Stimulated activated CD4-positive, alpha-beta T cell treated with anti-CD3 and anti-CD28 coated beads, Interleukin-4, amount 100 ng/mL, for 1 hour (primary cell): Measurements from ENCODE around the gene ZNF598.
"Not testable (repeated sequence)": the region's sequence is repeated elsewhere in the genome, so short reads cannot be mapped to it uniquely, and the experiment has no call there.

ENCODE experiments used
- DNase-seq: peaks from one replicate; pipeline ENCODE4 v3.0.0-alpha.2; 2020

The ZNF598 gene

DNA sequence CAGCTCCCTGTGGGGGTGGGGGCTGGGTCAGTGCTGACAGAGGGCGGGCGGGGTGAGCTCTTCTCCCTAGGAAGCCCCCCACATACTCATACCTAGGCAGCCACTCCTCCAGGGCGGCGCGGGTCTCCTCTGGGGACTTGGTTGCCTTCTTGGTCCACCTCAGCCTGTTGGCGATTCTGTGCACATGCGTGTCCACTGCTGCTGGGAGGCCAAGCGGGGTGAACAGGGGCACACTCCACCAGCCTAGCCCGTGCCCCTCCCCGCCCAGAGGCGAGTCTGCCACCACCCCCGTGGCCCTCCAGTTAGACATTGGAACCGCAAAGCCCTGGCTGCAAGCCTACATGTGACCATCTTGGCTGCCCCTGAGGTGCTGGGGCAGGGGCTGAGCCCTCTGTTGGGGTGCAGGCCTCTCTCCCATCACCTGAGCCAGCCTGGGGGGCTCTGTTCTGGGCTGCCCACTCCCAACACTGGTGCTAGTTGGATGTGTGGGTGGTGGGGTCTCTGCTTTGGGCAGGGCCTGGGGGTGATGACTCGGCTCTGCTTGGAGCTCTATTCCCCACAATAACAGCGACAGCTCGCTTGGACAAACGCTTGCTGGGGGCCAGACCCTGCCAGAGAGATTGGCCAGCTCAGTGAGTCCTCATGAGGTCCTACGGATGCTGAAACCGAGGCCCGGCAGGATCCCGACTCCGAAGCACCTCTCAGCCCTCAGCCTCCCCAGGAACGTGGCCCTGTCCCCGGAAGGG lies 30.6 kb upstream of the ZNF598 start:
- DNase-seq, result no peak

DNA sequence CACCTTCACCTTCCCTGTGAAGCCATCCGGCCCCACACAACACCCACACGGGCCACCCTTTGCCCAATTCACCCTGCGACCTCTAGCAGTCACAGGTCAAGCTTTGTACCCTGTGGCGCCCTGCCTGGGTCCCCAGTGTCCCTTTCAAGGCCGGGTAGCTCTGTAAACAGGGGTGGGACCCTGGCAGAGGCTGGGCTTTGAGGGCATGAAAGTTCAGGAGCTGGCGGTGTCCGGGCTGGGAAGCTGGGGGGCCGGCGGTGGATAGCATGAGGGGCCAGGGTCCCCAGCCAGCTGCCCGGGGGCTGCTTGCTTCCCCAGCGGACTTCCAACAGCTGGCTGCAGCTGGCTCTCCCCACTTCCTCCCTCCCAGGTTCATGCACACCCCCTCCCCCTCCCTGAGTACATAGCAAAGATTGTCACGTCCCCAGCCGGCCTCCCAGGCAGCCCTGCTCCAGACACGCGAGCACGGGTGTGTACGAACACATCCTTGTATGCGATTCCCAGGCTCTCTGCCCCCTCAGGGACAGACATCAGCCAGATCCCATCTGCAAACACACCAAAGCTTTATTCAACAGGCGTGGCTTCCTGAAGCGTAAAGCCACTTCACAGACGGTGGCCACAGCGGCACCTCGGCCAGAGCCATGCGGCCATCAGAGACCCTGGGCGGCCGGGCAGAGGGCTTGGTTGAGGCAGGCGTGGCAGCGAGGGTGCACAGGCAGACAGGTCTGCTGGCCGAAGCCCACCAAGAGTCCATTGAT lies 29.8 kb upstream of the ZNF598 start:
- no peak for DNase-seq

DNA sequence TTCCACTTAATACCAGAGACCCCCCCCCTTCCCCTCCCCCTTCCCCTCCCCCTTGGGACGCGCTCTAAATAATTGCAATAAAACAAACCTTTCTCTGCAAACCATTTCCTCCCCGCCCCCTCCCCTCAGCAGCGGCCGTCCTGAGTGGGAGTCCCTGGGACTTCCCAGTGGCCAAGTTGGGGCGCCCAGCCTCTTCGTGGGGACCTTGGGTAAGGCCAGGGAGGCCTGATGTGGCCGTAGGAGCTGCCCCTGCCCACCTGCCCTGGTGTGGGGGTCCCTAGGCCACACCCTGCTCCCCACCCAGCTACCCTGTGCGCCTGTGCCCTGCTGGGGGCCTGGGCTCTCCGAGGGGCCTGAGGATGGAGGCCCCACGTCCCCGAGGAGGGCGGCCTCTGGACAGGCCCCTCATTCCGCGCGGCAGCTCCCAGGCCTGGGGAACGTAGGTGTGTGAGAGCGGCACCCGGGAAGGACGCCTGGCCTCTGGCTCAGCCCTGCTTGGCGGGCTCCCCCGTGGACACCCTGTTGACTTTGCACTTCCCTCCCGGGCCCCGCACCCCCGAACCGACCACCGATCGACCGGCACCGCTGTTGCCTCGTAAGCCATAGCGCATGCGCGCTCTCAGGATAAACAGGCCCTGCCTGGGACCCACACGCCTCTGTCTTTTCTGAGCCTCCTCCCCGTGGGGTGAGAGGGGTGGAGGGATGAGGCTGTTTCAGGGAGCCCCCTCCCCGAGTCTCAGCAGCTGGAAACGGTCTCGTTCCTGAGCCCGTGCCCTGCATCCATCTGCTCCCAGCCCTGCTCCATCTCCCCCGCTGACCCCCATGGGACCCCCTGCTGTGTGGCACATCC lies 29.0 kb upstream of the ZNF598 start:
- DNase-seq, result no peak

DNA sequence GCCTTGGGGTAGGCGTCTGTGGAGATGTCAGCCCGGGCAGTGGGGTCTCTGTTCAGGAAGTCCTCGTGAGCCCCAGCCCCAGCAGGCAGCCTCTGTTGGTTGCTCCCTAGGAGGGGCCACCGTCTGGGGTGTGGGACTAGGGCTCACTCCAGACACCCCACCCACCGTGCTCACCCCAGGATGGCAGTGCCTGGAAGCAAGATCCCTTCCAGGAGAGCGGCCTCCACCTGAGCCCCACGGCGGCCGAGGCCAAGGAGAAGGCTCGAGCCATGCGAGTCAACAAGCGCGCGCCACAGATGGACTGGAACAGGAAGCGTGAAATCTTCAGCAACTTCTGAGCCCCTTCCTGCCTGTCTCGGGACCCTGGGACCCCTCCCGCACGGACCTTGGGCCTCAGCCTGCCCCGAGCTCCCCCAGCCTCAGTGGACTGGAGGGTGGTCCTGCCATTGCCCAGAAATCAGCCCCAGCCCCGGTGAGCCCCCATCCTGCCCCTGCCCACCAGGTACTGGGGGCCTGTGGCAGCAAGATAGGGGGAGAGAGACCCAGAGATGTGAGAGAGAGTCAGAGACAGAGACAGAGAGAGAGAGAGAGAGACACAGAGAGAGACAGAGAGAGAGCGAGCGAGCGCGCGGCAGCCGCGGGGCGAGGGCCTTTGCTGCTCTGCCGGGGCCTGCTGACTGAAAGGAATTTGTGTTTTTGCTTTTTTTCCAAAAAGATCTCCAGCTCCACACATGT lies 28.2 kb upstream of the ZNF598 start:
- no peak for DNase-seq

DNA sequence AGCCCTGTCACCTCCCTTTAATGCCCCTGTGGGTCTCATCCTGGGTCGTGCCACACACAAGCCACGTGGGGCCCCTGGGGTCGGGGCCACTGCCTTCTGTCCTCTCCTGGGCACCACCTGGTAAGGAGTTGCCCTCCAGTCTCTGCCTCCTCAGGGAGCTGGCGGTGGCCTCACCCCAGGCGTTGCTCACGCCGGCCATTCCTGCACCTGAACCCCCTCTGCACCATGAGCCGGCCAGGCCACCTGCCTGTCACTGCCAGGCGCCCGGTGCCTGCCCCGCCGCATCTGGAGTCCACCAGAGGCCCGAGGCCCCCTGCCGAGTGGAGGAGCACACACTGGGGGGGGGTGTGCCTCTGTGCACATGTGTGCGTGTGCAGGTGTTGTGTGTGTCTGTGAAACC lies 27.5 kb upstream of the ZNF598 start:
- DNase-seq, result no peak

DNA sequence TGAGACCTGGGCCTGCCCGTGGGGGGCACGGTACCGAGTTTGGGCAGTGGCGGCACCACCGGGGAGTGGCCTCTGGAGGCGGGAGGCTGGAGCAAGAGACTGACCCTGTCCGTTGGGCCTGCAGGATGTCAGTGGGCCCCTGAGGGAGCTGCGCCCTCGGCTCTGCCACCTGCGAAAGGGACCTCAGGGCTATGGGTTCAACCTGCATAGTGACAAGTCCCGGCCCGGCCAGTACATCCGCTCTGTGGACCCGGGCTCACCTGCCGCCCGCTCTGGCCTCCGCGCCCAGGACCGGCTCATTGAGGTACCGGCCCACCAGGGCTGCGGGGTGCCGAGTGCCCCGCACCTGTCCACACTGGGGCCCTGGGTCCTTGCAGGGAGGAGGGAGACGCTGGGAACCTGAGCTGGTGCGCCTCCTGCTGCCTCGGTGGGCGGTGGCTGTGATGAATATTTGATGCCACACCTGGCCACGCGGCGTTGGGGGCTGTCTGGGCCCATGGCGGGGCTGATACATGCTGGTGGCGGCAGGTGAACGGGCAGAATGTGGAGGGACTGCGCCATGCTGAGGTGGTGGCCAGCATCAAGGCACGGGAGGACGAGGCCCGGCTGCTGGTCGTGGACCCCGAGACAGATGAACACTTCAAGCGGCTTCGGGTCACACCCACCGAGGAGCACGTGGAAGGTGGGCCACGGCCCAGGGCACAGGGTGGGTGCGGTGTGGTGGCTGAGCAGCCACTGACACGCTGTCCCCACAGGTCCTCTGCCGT lies 26.8 kb upstream of the ZNF598 start:
- no peak for DNase-seq

DNA sequence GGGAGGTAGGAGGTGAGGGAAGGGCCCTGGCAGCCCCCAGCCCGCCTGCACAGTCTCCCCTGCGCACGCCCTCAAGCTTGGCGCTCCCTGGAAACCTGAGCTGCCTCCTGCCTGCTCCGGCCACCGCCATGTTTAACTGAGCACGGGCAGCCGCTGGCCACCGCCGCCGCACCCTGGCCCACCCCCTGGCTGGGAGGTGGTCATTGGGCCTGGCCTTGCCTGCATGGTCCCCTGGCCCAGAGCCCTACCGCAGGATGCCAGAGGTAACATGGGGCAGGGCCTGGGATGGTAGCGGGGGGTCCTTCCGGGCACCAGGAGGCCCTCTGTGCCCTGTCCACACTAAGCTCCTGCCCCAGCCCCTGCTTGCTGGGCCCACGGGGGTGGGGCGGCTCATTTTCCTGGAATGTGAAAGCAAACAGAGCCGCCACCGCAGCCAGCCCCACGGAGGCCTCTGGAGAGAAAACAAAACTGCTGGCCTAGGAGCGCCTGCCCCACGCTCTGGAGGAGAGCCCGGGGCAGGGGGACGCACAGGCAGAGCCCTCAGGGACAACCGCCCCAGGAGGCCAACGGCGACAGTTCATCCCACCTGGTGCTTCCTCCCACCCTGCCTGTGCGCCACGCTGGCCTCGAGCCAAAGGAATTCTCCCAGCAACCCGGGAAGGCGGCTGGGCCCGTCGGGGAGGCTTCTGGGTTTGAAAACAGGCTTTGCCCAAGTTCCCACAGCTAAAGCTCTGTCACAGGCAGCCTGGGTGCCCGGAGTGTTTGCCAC lies 26.0 kb upstream of the ZNF598 start:
- DNase-seq, result no peak

DNA sequence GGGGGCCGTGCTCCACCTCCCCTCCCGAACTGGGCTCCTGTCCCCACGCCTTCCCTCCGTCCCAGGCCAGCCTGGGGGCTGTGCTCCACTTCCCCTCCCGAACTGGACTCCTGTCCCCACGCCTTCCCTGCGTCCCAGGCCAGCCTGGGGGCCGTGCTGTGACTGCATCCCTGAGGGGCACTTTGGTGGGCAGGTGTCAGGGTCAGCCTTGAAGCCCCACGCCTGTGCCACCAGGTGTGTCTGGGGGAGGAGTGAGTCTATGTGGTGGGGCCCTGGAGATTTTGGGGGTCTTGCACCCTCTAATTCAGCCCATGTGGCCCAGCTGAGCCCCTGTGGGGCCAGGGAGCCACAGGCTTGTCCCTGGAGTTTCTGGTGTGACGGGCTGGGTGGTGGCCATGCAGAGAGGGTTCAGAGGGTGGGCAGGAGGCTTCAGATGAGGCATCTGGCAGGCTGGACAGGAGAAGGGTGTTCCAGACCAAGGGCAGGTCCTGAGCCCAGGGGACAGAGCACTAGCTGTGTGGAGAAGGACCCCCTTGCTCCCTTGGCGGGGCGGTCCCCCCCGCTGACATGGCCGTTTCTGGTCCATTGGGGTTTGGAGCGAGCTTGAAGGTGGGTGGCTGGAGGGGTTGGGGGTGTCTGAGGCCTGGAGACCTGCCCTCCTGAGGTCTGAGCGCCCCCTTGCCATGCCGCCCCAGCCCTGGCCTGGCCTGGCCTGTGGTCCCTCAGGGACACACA lies 25.2 kb upstream of the ZNF598 start:
- no peak for DNase-seq

DNA sequence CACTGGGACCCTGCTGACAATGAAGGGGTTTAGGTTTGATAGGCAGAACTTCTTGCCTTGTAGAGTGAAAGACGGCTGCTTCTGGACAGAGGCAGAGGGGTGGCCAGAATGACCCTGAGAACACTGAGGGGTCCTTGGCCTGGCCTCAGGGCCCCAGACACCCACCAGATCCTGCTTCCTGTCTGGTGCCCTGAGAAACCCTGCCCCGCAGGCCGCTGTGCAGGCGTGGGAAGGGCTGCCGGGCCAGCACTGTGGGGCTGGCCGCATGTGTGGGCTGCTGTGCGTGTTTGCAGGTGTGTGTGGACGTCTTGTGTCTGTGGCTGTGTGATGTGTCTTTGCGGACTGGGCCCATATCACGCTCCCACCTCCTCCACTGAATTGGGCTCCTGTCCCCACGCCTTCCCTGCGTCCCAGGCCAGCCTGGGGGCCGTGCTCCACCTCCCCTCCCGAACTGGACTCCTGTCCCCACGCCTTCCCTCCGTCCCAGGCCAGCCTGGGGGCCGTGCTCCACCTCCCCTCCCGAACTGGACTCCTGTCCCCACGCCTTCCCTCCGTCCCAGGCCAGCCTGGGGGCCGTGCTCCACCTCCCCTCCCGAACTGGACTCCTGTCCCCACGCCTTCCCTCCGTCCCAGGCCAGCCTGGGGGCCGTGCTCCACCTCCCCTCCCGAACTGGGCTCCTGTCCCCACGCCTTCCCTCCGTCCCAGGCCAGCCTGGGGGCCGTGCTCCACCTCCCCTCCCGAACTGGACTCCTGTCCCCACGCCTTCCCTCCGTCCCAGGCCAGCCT lies 24.5 kb upstream of the ZNF598 start:
- DNase-seq, result not testable (repeated sequence)

DNA sequence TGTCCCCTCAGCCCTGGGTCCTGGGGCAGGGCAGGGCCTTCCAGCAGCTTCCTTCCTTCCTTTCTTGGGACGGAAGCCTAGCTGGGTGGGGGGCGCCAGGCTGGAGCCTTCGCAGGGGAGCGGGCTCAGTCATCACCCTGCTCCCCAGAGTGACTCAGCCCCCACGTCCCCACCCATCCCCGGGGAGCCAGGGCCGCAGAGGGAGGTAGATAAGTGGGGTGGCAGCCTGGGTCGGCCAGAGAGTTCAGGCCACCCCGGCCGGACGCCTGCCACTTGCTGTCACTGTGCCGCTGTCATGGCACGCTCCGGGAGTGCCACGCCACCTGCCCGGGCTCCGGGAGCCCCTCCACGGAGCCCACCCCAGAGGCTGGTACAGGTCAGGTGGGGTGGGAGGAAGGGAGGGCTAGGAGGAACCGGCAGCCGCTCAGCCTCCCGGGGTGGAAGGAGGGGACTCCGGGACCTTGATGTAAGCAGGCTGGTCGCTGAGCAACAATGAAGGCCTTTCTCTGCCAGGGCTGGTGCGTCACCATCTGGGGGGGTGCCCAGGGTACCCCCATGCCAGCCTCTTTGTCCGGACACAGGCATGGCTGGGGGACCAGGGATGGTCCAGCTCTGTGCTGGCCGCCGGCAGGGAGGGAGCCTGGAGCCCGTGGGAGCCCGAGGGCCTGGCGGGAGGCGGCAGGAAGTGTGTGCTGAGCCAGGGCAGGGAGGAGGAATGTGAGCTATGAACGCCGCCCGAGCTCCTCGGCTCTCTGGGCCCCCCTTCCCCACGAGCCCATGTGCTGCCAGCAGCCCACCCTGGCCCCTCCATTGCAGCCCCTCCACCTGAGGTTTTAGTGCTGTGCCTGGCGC lies 23.7 kb upstream of the ZNF598 start:
- no peak for DNase-seq

DNA sequence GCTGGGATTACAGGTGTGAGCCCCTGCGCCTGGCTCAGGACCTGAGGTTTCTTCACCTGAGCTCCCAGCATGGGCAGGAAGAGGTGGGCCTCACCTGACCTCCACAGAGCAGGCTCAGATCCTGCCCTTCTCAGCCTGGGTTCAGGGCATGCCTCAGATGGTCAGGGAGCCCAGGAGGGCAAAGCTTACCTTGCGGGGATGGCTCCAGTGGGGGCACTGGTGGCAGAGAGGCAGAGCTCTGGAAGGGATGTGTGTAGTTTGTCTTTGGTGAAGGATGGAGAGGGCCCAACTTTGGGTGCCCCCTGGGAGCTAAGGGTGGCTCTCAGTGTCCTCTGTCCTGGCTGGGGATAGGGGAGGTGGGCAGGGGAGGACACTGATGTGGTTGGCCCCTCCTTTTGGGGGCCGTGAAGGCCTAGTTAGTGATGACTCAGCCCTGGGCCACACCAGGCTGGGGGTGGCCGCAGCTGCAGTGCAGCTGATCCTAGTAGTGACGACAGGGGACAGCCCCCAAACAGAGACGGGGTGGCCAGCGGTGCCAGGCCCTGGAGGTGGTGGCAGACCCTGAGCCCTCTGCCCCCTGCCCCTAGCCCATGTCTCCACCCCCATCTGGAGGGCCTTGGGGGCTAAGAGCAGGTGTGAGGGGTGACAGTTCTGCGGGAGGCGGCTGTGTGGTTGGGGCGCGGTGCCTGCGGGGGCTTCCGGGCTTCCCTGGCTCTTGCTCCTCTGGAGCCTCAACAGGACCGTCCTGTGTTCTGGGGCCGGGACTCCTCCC lies 22.9 kb upstream of the ZNF598 start:
- no peak for DNase-seq

DNA sequence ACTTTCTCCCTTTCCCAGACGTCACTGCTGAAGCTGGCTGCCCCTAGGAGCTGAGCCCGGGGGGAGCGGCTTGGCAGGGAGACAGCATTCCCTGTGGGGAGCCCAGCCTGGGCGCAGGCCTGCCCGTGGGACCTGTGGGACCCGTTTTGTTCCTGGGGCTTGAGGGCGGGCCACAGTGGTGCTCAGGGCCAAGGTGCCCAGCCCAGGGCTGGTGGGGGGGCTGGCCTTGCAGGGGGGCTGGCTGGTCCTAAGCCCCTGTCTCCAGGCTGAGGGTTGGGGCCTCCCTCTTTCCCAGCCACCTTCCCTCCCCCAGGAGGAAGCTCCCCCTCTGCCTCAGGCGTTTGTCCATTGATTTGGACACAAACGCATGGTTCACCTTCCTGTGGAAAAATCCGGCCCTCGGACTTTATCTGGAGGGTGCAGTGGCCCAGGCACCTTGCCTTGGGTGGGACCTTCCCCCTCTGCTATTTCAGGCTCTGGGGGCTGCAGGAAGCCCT lies 21.5 kb upstream of the ZNF598 start:
- DNase-seq, result no peak

DNA sequence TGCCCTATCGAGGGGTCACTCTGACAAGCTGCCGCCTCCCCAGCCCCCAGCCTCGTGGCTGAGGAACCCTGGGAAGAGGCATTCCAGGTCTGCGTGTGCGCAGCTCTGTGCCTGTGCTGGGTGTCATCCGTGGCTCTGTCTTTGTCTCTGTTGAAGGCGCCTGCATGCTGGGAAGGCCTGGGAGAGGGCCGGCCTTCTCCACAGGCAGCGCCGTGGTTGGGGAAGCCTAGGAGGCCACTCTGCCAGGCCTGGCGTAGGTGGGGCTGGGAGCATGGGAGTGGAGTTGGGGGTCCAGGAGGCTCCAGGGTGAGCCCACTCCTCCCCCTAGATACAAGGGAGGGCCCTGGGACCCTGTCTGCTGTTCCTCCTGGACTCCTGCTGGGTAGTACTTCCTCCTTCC lies 20.4 kb upstream of the ZNF598 start:
- DNase-seq, result no peak

DNA sequence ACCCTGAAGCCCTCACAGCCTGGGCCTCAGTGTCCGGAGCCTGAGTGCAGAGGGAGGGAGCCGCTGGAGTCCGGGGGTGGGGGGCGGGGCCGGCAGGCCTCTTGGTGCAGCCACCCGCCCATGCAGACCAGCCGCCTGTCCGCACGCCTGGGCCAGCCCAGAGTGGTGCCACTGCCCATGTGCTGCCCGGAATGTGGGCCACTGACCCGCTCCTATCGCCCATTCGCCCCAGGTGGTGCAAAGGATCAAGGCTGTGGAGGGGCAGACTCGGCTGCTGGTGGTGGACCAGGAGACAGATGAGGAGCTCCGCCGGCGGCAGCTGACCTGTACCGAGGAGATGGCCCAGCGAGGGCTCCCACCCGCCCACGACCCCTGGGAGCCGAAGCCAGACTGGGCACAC lies 19.7 kb upstream of the ZNF598 start:
- DNase-seq, result no peak

DNA sequence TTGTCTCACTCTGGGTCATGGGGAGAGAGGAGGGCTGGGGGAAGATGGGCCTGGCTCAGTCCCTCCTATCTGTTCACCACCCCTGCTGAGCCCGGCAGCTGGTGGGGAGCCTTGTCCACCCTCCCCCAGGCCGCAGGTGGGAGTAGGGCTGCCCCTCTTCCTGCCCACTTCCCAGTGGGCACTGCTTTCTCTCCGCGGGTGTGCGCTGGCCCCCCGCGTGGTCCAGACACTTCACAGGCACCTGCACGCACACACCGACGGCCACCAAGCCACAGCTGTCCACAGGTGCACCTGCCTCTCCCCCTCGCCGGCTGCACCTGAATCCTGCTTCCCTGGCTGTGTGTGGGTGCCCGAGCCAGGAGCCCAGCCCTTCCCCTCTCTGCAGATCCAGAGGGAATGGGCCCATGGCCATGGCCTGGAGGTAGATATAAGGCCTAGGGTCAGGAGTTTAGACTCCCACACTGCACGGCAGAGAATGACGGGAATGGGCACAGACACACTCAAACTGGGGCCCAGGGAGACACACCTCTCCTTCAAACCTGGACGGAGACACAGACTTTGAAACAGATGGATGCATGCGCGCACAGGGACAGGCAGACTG lies 19.1 kb upstream of the ZNF598 start:
- no peak for DNase-seq

DNA sequence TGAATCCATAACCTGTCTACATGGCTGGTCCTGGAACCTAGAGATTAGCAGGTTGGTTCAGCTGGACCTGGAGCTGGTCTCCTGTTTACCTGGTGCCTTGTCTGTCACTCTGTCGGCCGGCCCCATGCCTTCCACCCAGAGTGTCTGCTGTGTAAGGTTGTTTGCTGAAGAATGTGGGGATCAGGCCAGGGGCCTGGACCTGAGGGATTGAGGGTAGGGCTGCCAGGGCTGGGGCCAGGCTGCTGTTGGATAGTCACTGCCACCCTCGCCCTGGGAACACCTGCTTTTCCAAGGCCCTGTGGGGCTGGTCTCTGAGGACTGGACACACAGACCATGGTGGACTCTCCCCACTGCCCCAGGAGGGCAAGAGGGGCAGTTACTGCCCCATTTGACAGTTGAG lies 18.5 kb upstream of the ZNF598 start:
- DNase-seq, result no peak
